ENCODE results near the gene LHFPL2. TPM values are rescaled to one million over a fixed set of nuclear protein-coding genes. Genes with fewer than 3 reads are reported as not detected.

LHFPL2 gene
- total RNA-seq, 1 experiment from 2014 or later, result 17.9 TPM

GRCh38 chr5:78467140-78467539 lies 181.4 kb downstream of the LHFPL2 start (continued):
- no peak for TF ChIP-seq REST (IDR thresholded peaks at IDR 0.05; ENCODE audit: low read depth)

- CTCF ChIA-PET, result interaction anchor here (0.8 kb wide), 1 partner anchor 9 kb away, joined by 3 read pairs; no protein-coding TSS in a partner anchor
- no peak for DNase-seq (ENCODE audit: low read depth, low spot score)
- Histone ChIP-seq H3K4me1 (ENCODE audit: control insufficient read depth in 1 of 2, insufficient read depth in 2 of 2, low read length in 2 of 2) (no peaks in the 10 kb centered on the region), H3K36me3 (ENCODE audit: control insufficient read depth in 1 of 2, insufficient read depth in 2 of 2, low read length in 2 of 2) (no peaks in the 10 kb centered on the region), H3K9ac (ENCODE audit: low read length) (no peak overlapping the region), H2AFZ (ENCODE audit: low read depth, low read length, poor library complexity, severe bottlenecking) (no peak overlapping the region), H3K4me2 (ENCODE audit: low read length) (no peak overlapping the region), H3K27ac (ENCODE audit: low read depth, low read length) (no peak overlapping the region), H3K9me3 (ENCODE audit: control insufficient read depth in 1 of 2, insufficient read depth in 1 of 2, low read depth in 1 of 2, low read length in 2 of 2) (no peaks in the 10 kb centered on the region), H4K20me1 (ENCODE audit: insufficient read depth) (no peaks in the 10 kb centered on the region), H3K79me2 (ENCODE audit: insufficient read depth, low read length) (no peaks in the 10 kb centered on the region), H3K4me3 (replicated peaks in 1 of 2; ENCODE audit: low read depth in 1 of 2, low read length in 2 of 2) (no peak overlapping the region), H3K9me2 (ENCODE audit: insufficient read depth) (no peaks in the 10 kb centered on the region), H3K27me3 (ENCODE audit: insufficient read depth, low read length) (no peaks in the 10 kb centered on the region)
- ATAC-seq, result no peak
- POLR2A ChIA-PET, result no interaction called here
- intact Hi-C loops (cut with micrococcal nuclease), result no loop called here
- RAD21 ChIA-PET (ENCODE audit: low non-redundant PET in 1 of 2, low total read pairs in 2 of 2, uncharacterized antibody in 2 of 2, unreplicated experiment in 2 of 2), result no interaction called here
- no TSS peak for BruUV-seq (replicated peaks)
- TF ChIP-seq CTCF (IDR thresholded peaks at IDR 0.05 in 2 of 3, conservative IDR thresholded peaks at IDR 0.05 in 1 of 3; ENCODE audit: borderline replicate concordance in 1 of 3, insufficient read depth in 1 of 3, low read depth in 2 of 3, low read length in 2 of 3), result no peak
- no peak for TF ChIP-seq CBX3 (IDR thresholded peaks at IDR 0.05; ENCODE audit: low read depth)
- TF ChIP-seq ELF1 (IDR thresholded peaks at IDR 0.05; ENCODE audit: borderline replicate concordance, low read depth), result no peak
- TF ChIP-seq RAD21 (IDR thresholded peaks at IDR 0.05; ENCODE audit: low read depth), result no peak
- no peak for TF ChIP-seq POLR2AphosphoS5 (IDR thresholded peaks at IDR 0.05; ENCODE audit: low read depth, low read length)
- no peak for TF ChIP-seq ZNF274 (IDR thresholded peaks at IDR 0.05; ENCODE audit: low read depth, low read length)
- no peak for TF ChIP-seq YY1 (IDR thresholded peaks at IDR 0.05; ENCODE audit: extremely low read depth, insufficient replicate concordance, low read depth, low read length)
- no peak for TF ChIP-seq EZH2 (IDR thresholded peaks at IDR 0.05)
- no peak for TF ChIP-seq REST (IDR thresholded peaks at IDR 0.05; ENCODE audit: low read depth)
- no peak for TF ChIP-seq ZFX (IDR thresholded peaks at IDR 0.05)
- TF ChIP-seq ZBTB33 (IDR thresholded peaks at IDR 0.05; ENCODE audit: extremely low read depth, insufficient replicate concordance, low read length), result no peak
- TF ChIP-seq POLR2A (IDR thresholded peaks at IDR 0.05; ENCODE audit: borderline replicate concordance, extremely low read depth, insufficient read depth, insufficient read length), result no peak
- TF ChIP-seq JUND (IDR thresholded peaks at IDR 0.05), result no peak
Measured at GRCh38 chr5:78458843-78459242, 189.7 kb downstream of the LHFPL2 start.
